Esophagus squamous epithelium (tissue), 5 donors: ENCODE data around the gene ZNF579. TPM values are rescaled to one million over a fixed set of nuclear protein-coding genes. Genes with fewer than 3 reads are reported as not detected.

Source experiments
- DNase-seq: peaks from one replicate; lab custom pipeline; 2025; lab: John Stamatoyannopoulos, UW
- H3K27ac ChIP-seq, 4 donors: fragments of 200-600 bp; sonication (generic); one replicate each; pipeline ENCODE4 v1.5.1; 2016 to 2019; ENCODE audit warnings: mild to moderate bottlenecking in 1 of 4
- H3K27me3 ChIP-seq, 4 donors: fragments of 200-600 bp; sonication (generic); 1 replicate in 3 of 4; 2 replicates in 1 of 4; pipeline versions ENCODE4 v1.5.1 to v1.6.0; 2017 to 2021; ENCODE audit warnings: antibody characterized with exemption in 1 of 4
- H3K36me3 ChIP-seq, 3 donors: fragments of 200-600 bp; sonication (generic); one replicate each; pipeline ENCODE4 v1.5.1; 2016 to 2019
- H3K4me1 ChIP-seq, 3 donors: fragments of 200-600 bp; sonication (generic); one replicate each; pipeline ENCODE4 v1.5.1; 2017 to 2019
- H3K4me3 ChIP-seq, 4 donors: fragments of 200-600 bp; sonication (generic); 1 replicate in 3 of 4; 2 replicates in 1 of 4; pipeline ENCODE4 v1.5.1; 2016 to 2019; ENCODE audit warnings: mild to moderate bottlenecking in 2 of 4, moderate library complexity in 1 of 4
- H3K9me3 ChIP-seq, 3 donors: fragments of 200-600 bp; sonication (generic); one replicate each; pipeline ENCODE4 v1.5.1; 2016 to 2019
- CTCF ChIP-seq, 6 experiments: fragments of 450-650 bp in 4 of 6; fragments of 200-600 bp in 2 of 6; sonication (generic) in 2 of 6; IDR thresholded peaks; one replicate each; pipeline ENCODE4 v1.5.1; 2016 to 2019; ENCODE audit warnings: antibody characterized with exemption in 6 of 6, mild to moderate bottlenecking in 4 of 6, moderate library complexity in 4 of 6
- POLR2A ChIP-seq, 4 donors: fragments of 450-650 bp; IDR thresholded peaks; one replicate each; pipeline ENCODE4 v1.6.1; 2017; ENCODE audit warnings: antibody characterized with exemption in 4 of 4, mild to moderate bottlenecking in 4 of 4, moderate library complexity in 3 of 4
- WGBS, 2 donors: methylation state at CpG; one replicate each; pipeline ENCODE4 v1.1.5; 2018; 5-methylcytosine and 5-hydroxymethylcytosine counted together
- intact Hi-C: fragments of 100-400 bp; cut with DNase I; formaldehyde crosslinking; loops from one replicate; pipeline ENCODE4 v1.15.0; 2022
- total RNA-seq, 4 donors: library from RNA; depleted of rRNA; stranded (reverse); fragments of >200 nt; gene quantifications; one replicate each; pipeline ENCODE4 v1.1.0, GENCODE V29; 2016
- donor health status: DM: yes; HTN: yes; CAD: no.

Gene ZNF579
- total RNA-seq, 4 donors from 2014 or later = 0.75 to 3.0 (median 2.2) TPM

GRCh38 chr19:55611983-55612645 lies 31.5 kb upstream of the ZNF579 start:
- H3K4me1 ChIP-seq = peaks cover 3 to 31% (median 4%) of the 10 kb centered on the region in 3 donors
- no peaks in the 10 kb centered on the region for H3K9me3 ChIP-seq
- intact Hi-C loops = loop anchor here (5.0 kb wide), 1 partner anchor 95 kb away; no protein-coding TSS in a partner anchor
- peaks cover 15 to 73% (median 25%) of the 10 kb centered on the region in 3 donors for H3K36me3 ChIP-seq
- no peaks in the 10 kb centered on the region for H3K27me3 ChIP-seq
- TF ChIP-seq CTCF (IDR thresholded peaks at IDR 0.05) = no peak
- no peak for TF ChIP-seq POLR2A (IDR thresholded peaks at IDR 0.05)
- H3K27ac ChIP-seq = no peak overlapping the region
- no peak overlapping the region for H3K4me3 ChIP-seq
- WGBS, 2 donors = 71 to 79% methylated on average over 3 of the region's 3 CpGs
- DNase-seq = no peak

- no peak for DNase-seq
- Histone ChIP-seq H3K4me3 (no peak overlapping the region), H3K4me1 (peaks cover 7 to 32% (median 9%) of the 10 kb centered on the region in 3 donors), H3K9me3 (no peaks in the 10 kb centered on the region), H3K36me3 (peaks cover 10 to 70% (median 18%) of the 10 kb centered on the region in 3 donors), H3K27ac (no peak overlapping the region), H3K27me3 (no peaks in the 10 kb centered on the region)
- TF ChIP-seq POLR2A (IDR thresholded peaks at IDR 0.05) = no peak
- no peak for TF ChIP-seq CTCF (IDR thresholded peaks at IDR 0.05)
- 68 to 92% methylated on average over 3 to 11 of the region's 15 CpGs for WGBS, 2 donors
- intact Hi-C loops = loop anchor here (5.0 kb wide), 1 partner anchor 94 kb away; no protein-coding TSS in a partner anchor
Observed at GRCh38 chr19:55611300-55611982, 30.8 kb upstream of the ZNF579 start.

DNA sequence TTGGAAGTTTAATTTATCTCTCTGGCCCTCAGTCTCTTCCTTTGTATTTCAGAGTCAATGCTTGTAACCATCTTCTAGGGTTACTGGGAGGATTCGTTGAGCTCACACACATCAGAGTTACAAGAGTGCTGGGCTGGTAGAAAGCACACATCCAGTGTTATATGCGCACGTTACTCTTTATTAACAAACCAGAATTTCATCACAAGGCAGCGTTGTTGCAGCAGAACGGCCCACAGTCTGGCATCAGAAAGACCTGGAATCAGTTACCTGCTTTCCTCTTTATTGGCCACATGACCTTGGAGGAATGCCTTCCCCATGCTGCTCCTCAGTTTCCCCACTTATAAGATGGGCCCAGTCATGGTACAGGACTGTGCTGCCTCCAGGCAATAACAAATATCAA lies 28.7 kb upstream of the ZNF579 start:
- Histone ChIP-seq H3K4me3 (no peak overlapping the region), H3K4me1 (peaks cover 14 to 48% (median 18%) of the 10 kb centered on the region in 3 donors), H3K36me3 (peaks cover 0 to 49% (median 3%) of the 10 kb centered on the region in 3 donors), H3K27me3 (no peaks in the 10 kb centered on the region), H3K9me3 (no peaks in the 10 kb centered on the region), H3K27ac (no peak overlapping the region)
- no peak for TF ChIP-seq CTCF (IDR thresholded peaks at IDR 0.05)
- no peak for TF ChIP-seq POLR2A (IDR thresholded peaks at IDR 0.05)
- 81 to 95% methylated on average over 4 to 5 of the region's 5 CpGs for WGBS, 2 donors
- intact Hi-C loops = no loop called here
- no peak for DNase-seq

DNA sequence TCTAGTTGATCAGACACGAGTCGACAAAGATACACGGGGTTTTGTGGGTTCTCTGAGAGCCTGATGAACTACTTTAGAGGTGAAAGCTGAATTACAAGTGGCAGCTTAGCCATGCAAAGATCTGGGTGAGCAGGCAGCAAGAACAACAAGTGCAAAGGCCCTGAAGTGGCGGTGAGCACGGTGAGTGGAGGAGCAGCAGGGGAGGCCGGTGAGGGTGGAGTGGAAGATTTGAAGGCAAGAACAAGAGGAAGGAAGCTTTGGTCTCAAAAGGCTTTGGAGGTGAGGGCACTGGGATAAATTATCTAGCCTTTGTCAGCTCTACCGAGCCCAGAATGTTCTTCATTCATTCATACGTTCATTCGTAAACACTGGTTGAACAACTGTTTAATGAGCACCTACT lies 26.2 kb upstream of the ZNF579 start:
- intact Hi-C loops = no loop called here
- 62 to 70% methylated on average over 9 of the region's 9 CpGs for WGBS, 2 donors
- no peaks in the 10 kb centered on the region for H3K27me3 ChIP-seq
- H3K4me1 ChIP-seq = peaks cover 18 to 69% (median 25%) of the 10 kb centered on the region in 3 donors
- peak overlapping the region in 3 of 4 donors; percentile 96 to 97 (median 97) for H3K27ac ChIP-seq
- no peaks in the 10 kb centered on the region for H3K9me3 ChIP-seq
- peaks cover 0 to 46% (median 11%) of the 10 kb centered on the region in 3 donors for H3K36me3 ChIP-seq
- DNase-seq = no peak
- peak overlapping the region in 2 of 4 donors; percentile 80 to 84 for H3K4me3 ChIP-seq
- TF ChIP-seq CTCF (IDR thresholded peaks at IDR 0.05) = no peak

DNA sequence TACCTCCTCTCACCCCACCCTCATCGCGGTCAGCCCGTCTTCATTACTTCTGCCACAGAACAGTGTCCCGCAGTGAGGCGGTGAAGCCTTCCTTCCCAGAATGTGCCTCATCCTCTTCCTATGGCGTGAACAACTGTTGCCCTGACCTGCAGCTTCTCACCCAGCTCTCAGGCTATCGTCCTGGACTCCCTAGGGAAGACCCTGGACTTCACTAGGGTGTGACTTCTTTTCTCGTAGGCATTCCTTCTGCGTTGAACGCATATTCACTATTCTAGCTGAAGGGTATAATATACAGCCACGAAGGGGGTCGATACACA lies 25.8 kb upstream of the ZNF579 start:
- TF ChIP-seq POLR2A (IDR thresholded peaks at IDR 0.05) (no peak), CTCF (IDR thresholded peaks at IDR 0.05) (peak in 1 of 6 experiments; percentile 2)
- Histone ChIP-seq H3K4me1 (peaks cover 22 to 69% (median 29%) of the 10 kb centered on the region in 3 donors), H3K27me3 (no peaks in the 10 kb centered on the region), H3K9me3 (no peaks in the 10 kb centered on the region), H3K4me3 (peak overlapping the region; percentile 77 to 86 (median 82)), H3K36me3 (peaks cover 0 to 43% (median 11%) of the 10 kb centered on the region in 3 donors), H3K27ac (peak overlapping the region; percentile 96 to 97 (median 97))
- DNase-seq = no peak
- 18 to 25% methylated on average over 11 to 12 of the region's 12 CpGs for WGBS, 2 donors
- intact Hi-C loops = no loop called here
